Gastroesophageal sphincter (tissue), 4 donors: ENCODE data around the gene MYBPH. TPM values are rescaled to one million over a fixed set of nuclear protein-coding genes. Genes with fewer than 3 reads are reported as not detected.

ENCODE experiments used
- ATAC-seq: fragments of 150-250 bp; one replicate; pipeline ENCODE4 v1.9.1; 2016; ENCODE audit warnings: mild to moderate bottlenecking, moderate library complexity
- H3K27ac ChIP-seq, 4 donors: fragments of 200-600 bp; sonication (generic) in 3 of 4; 1 replicate in 3 of 4; 2 replicates in 1 of 4; pipeline ENCODE4 v1.5.1; 2016 to 2019
- H3K27me3 ChIP-seq: fragments of 200-600 bp; sonication (generic); one replicate; pipeline ENCODE4 v1.5.1; 2019
- H3K36me3 ChIP-seq, 2 donors: fragments of 200-600 bp; sonication (generic); one replicate each; pipeline ENCODE4 v1.5.1; 2019; ENCODE audit warnings: control low read depth in 1 of 2
- H3K4me1 ChIP-seq, 3 donors: fragments of 200-600 bp; sonication (generic); 1 replicate in 2 of 3; 2 replicates in 1 of 3; pipeline ENCODE4 v1.5.1; 2016 to 2019; ENCODE audit warnings: control low read depth in 2 of 3
- H3K4me3 ChIP-seq, 2 donors: fragments of 200-600 bp; sonication (generic); one replicate each; pipeline ENCODE4 v1.5.1; 2019; ENCODE audit warnings: mild to moderate bottlenecking in 1 of 2, moderate library complexity in 1 of 2
- H3K9me3 ChIP-seq, 3 donors: fragments of 200-600 bp; sonication (generic); one replicate each; pipeline ENCODE4 v1.5.1; 2017 to 2019; ENCODE audit warnings: control low read depth in 2 of 3
- EP300 ChIP-seq: sonication (generic); formaldehyde crosslinking; IDR thresholded peaks from one replicate; pipeline ENCODE4 v1.6.1; 2017; ENCODE audit warnings: antibody characterized with exemption, mild to moderate bottlenecking
- POLR2A ChIP-seq, 2 donors: fragments of 450-650 bp; IDR thresholded peaks; one replicate each; pipeline ENCODE4 v1.6.1; 2017; ENCODE audit warnings: antibody characterized with exemption in 2 of 2, mild to moderate bottlenecking in 2 of 2, moderate library complexity in 1 of 2
- POLR2AphosphoS5 ChIP-seq: sonication (generic); formaldehyde crosslinking; IDR thresholded peaks from one replicate; pipeline ENCODE4 v1.6.1; 2017; ENCODE audit warnings: antibody characterized with exemption
- WGBS, 2 donors: methylation state at CpG; one replicate each; pipeline ENCODE4 v1.1.5; 2018; ENCODE audit warnings: low coverage in 1 of 2; 5-methylcytosine and 5-hydroxymethylcytosine counted together
- total RNA-seq, 4 donors: library from RNA; depleted of rRNA; stranded (reverse); fragments of >200 nt; gene quantifications; one replicate each; pipeline ENCODE4 v1.1.0, GENCODE V29; 2016
- TF ChIP-seq, protein P1 (sequence below), 4 experiments: fragments of 200-600 bp in 2 of 4; fragments of 450-650 bp in 2 of 4; sonication (generic) in 1 of 4; IDR thresholded peaks; one replicate each; pipeline ENCODE4 v1.5.1; 2017 to 2019; ENCODE audit warnings: antibody characterized with exemption in 4 of 4, mild to moderate bottlenecking in 2 of 4, moderate library complexity in 2 of 4

The MYBPH gene
- total RNA-seq, 4 donors from 2014 or later: not detected

DNA sequence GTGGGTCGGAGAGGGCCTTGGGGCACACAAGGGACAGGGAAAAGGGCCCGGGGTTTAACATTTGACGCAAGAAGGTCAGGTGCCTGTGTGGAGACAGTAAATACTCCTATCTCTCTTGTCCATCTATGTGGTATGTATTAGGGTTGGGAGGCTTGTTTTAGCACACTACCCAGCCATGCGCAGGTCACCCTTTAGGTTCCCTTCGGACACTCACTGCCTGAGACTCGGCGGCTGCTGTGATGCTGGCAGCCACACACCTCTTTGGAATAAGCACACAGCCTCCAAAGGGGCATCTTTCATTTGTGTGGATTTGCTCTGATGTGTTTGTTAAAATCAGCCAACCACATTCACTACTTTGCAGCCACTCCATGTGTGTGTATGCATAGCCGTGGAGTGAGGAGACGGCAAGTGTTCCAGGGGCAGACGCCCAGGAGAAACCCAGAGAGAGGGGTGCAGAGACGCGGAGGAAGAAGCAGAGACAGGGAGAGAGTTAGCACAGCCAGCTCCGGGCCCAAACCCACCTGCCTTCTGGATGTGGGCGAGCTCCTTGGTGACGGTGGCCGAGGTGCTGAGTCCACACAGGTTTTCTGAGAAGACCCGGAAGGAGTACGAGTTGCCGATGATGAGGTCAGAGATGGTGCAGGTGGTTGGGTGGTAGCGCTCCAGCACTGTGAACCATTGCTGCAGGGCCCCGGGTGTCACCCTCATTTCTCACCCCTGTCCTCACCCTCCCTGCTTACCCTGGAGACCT lies 5.7 kb downstream of the MYBPH start:
- H3K4me3 ChIP-seq: no peak overlapping the region
- no peaks in the 10 kb centered on the region for H3K4me1 ChIP-seq
- H3K27ac ChIP-seq: no peak overlapping the region
- ATAC-seq: no peak
- no peaks in the 10 kb centered on the region for H3K27me3 ChIP-seq
- no peak for TF ChIP-seq POLR2AphosphoS5
- TF ChIP-seq, protein P1, sequence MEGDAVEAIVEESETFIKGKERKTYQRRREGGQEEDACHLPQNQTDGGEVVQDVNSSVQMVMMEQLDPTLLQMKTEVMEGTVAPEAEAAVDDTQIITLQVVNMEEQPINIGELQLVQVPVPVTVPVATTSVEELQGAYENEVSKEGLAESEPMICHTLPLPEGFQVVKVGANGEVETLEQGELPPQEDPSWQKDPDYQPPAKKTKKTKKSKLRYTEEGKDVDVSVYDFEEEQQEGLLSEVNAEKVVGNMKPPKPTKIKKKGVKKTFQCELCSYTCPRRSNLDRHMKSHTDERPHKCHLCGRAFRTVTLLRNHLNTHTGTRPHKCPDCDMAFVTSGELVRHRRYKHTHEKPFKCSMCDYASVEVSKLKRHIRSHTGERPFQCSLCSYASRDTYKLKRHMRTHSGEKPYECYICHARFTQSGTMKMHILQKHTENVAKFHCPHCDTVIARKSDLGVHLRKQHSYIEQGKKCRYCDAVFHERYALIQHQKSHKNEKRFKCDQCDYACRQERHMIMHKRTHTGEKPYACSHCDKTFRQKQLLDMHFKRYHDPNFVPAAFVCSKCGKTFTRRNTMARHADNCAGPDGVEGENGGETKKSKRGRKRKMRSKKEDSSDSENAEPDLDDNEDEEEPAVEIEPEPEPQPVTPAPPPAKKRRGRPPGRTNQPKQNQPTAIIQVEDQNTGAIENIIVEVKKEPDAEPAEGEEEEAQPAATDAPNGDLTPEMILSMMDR (IDR thresholded peaks at IDR 0.05): no peak
- no peak for TF ChIP-seq POLR2A (IDR thresholded peaks at IDR 0.05)
- no peak for TF ChIP-seq EP300
- 80 to 92% methylated on average over 7 to 11 of the region's 21 CpGs for WGBS, 2 donors
- H3K36me3 ChIP-seq: no peaks in the 10 kb centered on the region
- no peaks in the 10 kb centered on the region for H3K9me3 ChIP-seq

DNA sequence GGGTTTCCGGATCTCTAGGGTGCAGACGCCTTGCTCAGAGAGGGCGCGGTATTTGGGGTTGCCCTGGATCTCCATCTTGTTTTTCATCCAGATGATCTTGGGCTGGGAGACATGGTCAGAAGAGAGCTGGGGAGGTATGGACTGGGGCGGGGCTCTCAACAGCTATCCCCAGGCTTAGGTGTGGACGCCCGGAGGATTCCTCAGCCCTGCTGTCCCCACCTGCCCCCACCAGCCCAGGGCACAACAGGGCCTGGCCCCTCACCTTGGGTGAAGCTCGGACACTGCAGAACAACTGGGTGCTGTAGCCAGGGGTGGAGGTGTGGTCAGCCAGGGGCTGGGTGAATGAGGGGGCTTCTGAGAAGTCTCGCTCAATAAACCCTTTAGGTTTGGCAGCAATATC lies 6.6 kb downstream of the MYBPH start:
- 100% methylated on average over 1 of the region's 9 CpGs; no CpG with 5 or more reads in 1 of the 2 donors for WGBS, 2 donors
- Histone ChIP-seq H3K4me1 (no peaks in the 10 kb centered on the region), H3K27me3 (no peaks in the 10 kb centered on the region), H3K9me3 (no peaks in the 10 kb centered on the region), H3K27ac (no peak overlapping the region), H3K36me3 (no peaks in the 10 kb centered on the region), H3K4me3 (no peak overlapping the region)
- ATAC-seq: no peak
- no peak for TF ChIP-seq POLR2AphosphoS5
- no peak for TF ChIP-seq EP300
- TF ChIP-seq POLR2A (IDR thresholded peaks at IDR 0.05): no peak
- TF ChIP-seq, protein P1 (IDR thresholded peaks at IDR 0.05): no peak

DNA sequence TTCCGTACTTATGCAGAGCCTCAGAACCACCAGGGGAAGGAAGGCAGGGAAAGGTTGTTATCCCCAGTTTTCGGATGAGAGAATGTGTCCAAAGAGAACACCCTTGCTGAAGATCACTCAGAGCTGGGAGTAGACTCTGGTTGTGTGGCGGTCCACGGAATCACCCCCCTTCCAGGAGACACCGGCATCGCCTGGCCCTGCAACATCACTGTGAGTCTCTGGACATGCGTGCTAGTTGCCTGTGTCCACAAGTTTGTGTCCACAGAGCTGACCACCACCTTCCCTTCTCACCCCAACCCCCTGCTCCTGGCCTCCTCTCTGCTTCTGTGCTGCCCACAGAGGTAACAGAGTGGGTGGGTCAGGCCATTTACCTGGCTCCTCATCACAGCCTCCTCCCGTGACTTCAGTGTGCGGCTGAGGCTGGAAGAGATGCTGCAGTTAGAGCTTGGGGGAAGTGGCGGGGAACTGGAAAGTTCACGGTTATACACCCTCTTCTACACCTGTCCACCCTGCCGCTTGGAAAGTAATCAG lies 7.3 kb downstream of the MYBPH start:
- no peaks in the 10 kb centered on the region for H3K9me3 ChIP-seq
- no peak overlapping the region for H3K4me3 ChIP-seq
- H3K4me1 ChIP-seq: no peaks in the 10 kb centered on the region
- no peaks in the 10 kb centered on the region for H3K27me3 ChIP-seq
- H3K36me3 ChIP-seq: no peaks in the 10 kb centered on the region
- TF ChIP-seq POLR2AphosphoS5 (no peak), POLR2A (IDR thresholded peaks at IDR 0.05) (no peak), EP300 (no peak)
- TF ChIP-seq, protein P1 (IDR thresholded peaks at IDR 0.05): no peak
- H3K27ac ChIP-seq: no peak overlapping the region
- 100% methylated on average over 1 of the region's 12 CpGs; no CpG with 5 or more reads in 1 of the 2 donors for WGBS, 2 donors
- no peak for ATAC-seq

DNA sequence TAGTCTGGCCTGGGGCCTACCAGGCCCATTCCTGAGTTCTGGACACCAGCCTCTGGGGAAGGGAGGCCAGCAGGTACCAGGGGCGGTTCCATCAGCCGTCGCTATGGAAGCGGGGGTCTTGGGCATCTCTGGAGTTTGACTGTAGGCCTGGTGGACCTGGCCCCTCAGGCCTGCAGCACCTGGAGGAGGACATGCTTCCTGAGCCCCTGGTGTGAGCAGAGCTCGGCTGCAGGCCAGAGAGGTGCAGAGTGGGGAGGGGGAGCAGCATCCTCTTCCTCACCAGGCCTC lies 7.8 kb downstream of the MYBPH start:
- H3K36me3 ChIP-seq: no peaks in the 10 kb centered on the region
- H3K27me3 ChIP-seq: peaks cover 4% of the 10 kb centered on the region
- H3K4me1 ChIP-seq: no peaks in the 10 kb centered on the region
- TF ChIP-seq, protein P1 (IDR thresholded peaks at IDR 0.05): no peak
- TF ChIP-seq POLR2A (IDR thresholded peaks at IDR 0.05): no peak
- no peak overlapping the region for H3K27ac ChIP-seq
- no CpG with 5 or more reads among the region's 5 CpGs for WGBS, 2 donors
- H3K4me3 ChIP-seq: no peak overlapping the region
- no peak for ATAC-seq
- no peaks in the 10 kb centered on the region for H3K9me3 ChIP-seq
